H9 (cell line): ENCODE results near the gene CFAP97. TPM values are rescaled to one million over a fixed set of nuclear protein-coding genes. Genes with fewer than 3 reads are reported as not detected.

Experiments used
- DNase-seq: peaks from one replicate; pipeline ENCODE4 v3.0.0-alpha.2; 2017
- H2AFZ ChIP-seq: one replicate; pipeline ENCODE4 v1.6.1; 2013; ENCODE audit warnings: mild to moderate bottlenecking, low read length, control low read depth, moderate library complexity
- H2AK5ac ChIP-seq: 2 replicates; pipeline ENCODE4 v1.6.1; 2013; ENCODE audit warnings: low read length, control low read depth, mixed read lengths; ENCODE audit not compliant: insufficient read length
- H2BK120ac ChIP-seq: one replicate; pipeline ENCODE4 v1.6.1; 2013; ENCODE audit warnings: low read depth, mild to moderate bottlenecking, low read length, control low read depth, inconsistent platforms; ENCODE audit not compliant: poor library complexity, severe bottlenecking
- H2BK12ac ChIP-seq: 2 replicates; pipeline ENCODE4 v1.6.1; 2013; ENCODE audit warnings: low read length, control low read depth, mixed read lengths, low read depth; ENCODE audit not compliant: insufficient read length
- H2BK15ac ChIP-seq: 2 replicates; pipeline ENCODE4 v1.6.1; 2013; ENCODE audit warnings: low read depth, low read length, control low read depth
- H2BK20ac ChIP-seq: one replicate; pipeline ENCODE4 v1.6.1; 2013; ENCODE audit warnings: low read depth, mild to moderate bottlenecking, low read length, control low read depth, inconsistent platforms; ENCODE audit not compliant: poor library complexity, severe bottlenecking
- H2BK5ac ChIP-seq: 2 replicates; pipeline ENCODE4 v1.6.1; 2013; ENCODE audit warnings: low read length, control low read depth, mixed read lengths; ENCODE audit not compliant: insufficient read length
- H3K14ac ChIP-seq: 2 replicates; pipeline ENCODE4 v1.6.1; 2013; ENCODE audit warnings: low read length, control low read depth; ENCODE audit not compliant: insufficient read depth
- H3K18ac ChIP-seq: 2 replicates; pipeline ENCODE4 v1.6.1; 2013; ENCODE audit warnings: low read depth, mild to moderate bottlenecking, mixed read lengths, low read length, control low read depth; ENCODE audit not compliant: insufficient read length
- H3K23ac ChIP-seq: 2 replicates; pipeline ENCODE4 v1.6.1; 2013; ENCODE audit warnings: low read length, control low read depth, mixed read lengths, low read depth; ENCODE audit not compliant: insufficient read length
- H3K23me2 ChIP-seq: 2 replicates; pipeline ENCODE4 v1.6.1; 2013; ENCODE audit warnings: low read depth, mild to moderate bottlenecking, mixed read lengths, low read length, control low read depth; ENCODE audit not compliant: insufficient read length, poor library complexity, severe bottlenecking
- H3K27ac ChIP-seq: 2 replicates; pipeline ENCODE4 v1.5.1; 2013; ENCODE audit warnings: low read length, control low read depth, mixed read lengths, low read depth; ENCODE audit not compliant: insufficient read length
- H3K27me3 ChIP-seq: 2 replicates; pipeline ENCODE4 v1.6.1; 2013; ENCODE audit warnings: low read length, control low read depth, inconsistent platforms; ENCODE audit not compliant: insufficient read depth
- H3K4ac ChIP-seq: 2 replicates; pipeline ENCODE4 v1.6.1; 2013; ENCODE audit warnings: low read depth, mild to moderate bottlenecking, control low read depth, inconsistent platforms, low read length, moderate library complexity
- H3K4me1 ChIP-seq: 2 replicates; pipeline ENCODE4 v1.6.1; 2013; ENCODE audit warnings: low read length, control low read depth, inconsistent platforms; ENCODE audit not compliant: insufficient read depth
- H3K4me2 ChIP-seq: 2 replicates; pipeline ENCODE4 v1.6.1; 2013; ENCODE audit warnings: low read length, control low read depth, mixed read lengths; ENCODE audit not compliant: insufficient read length, insufficient read depth
- H3K56ac ChIP-seq: 2 replicates; pipeline ENCODE4 v1.6.1; 2013; ENCODE audit warnings: low read depth, mild to moderate bottlenecking, mixed read lengths, low read length, control low read depth; ENCODE audit not compliant: insufficient read length
- H3K79me1 ChIP-seq: 2 replicates; pipeline ENCODE4 v1.6.1; 2013; ENCODE audit warnings: low read depth, mild to moderate bottlenecking, moderate library complexity, low read length, control low read depth, inconsistent platforms; ENCODE audit not compliant: insufficient read depth, poor library complexity, severe bottlenecking
- H3K79me2 ChIP-seq: 2 replicates; pipeline ENCODE4 v1.6.1; 2013; ENCODE audit warnings: low read length, control low read depth, inconsistent platforms; ENCODE audit not compliant: insufficient read depth
- H3K9ac ChIP-seq: 2 replicates; pipeline ENCODE4 v1.6.1; 2013; ENCODE audit warnings: low read length, control low read depth, mixed read lengths; ENCODE audit not compliant: insufficient read length; ENCODE audit errors: extremely low read depth
- H3K9me3 ChIP-seq: one replicate; pipeline ENCODE4 v1.6.1; 2013; ENCODE audit warnings: low read depth, low read length, inconsistent platforms; ENCODE audit not compliant: control insufficient read depth
- H3T11ph ChIP-seq: one replicate; pipeline ENCODE4 v1.6.1; 2013; ENCODE audit warnings: mild to moderate bottlenecking, low read length, control low read depth, inconsistent platforms
- H4K20me1 ChIP-seq: one replicate; pipeline ENCODE4 v1.6.1; 2013; ENCODE audit not compliant: control insufficient read depth, insufficient read length, insufficient read depth
- H4K5ac ChIP-seq: 2 replicates; pipeline ENCODE4 v1.6.1; 2013; ENCODE audit warnings: low read depth, mild to moderate bottlenecking, mixed read lengths, low read length, control low read depth; ENCODE audit not compliant: insufficient read length
- H4K8ac ChIP-seq: replicated peaks from 2 replicates; pipeline ENCODE4 v1.6.1; 2013; ENCODE audit warnings: low read length, control low read depth, mixed read lengths, low read depth; ENCODE audit not compliant: insufficient read length
- H4K91ac ChIP-seq: 2 replicates; pipeline ENCODE4 v1.6.1; 2013; ENCODE audit warnings: low read depth, mild to moderate bottlenecking, moderate library complexity, mixed read lengths, low read length, control low read depth; ENCODE audit not compliant: insufficient read length
- H3K27ac Mint-ChIP-seq, 3 experiments: 2 replicates in 2 of 3; 3 replicates in 1 of 3; pipeline ENCODE4 v1.8.0; 2020 to 2021; ENCODE audit warnings: mixed read lengths in 3 of 3, mild to moderate bottlenecking in 1 of 3, moderate library complexity in 1 of 3
- H3K27me3 Mint-ChIP-seq: 2 replicates; pipeline ENCODE4 v1.8.0; 2021; ENCODE audit warnings: low read depth, mild to moderate bottlenecking, moderate library complexity, mixed read lengths
- H3K36me3 Mint-ChIP-seq, 3 experiments: 2 replicates in 2 of 3; 3 replicates in 1 of 3; pipeline ENCODE4 v1.8.0; 2020 to 2021; ENCODE audit warnings: low read depth in 3 of 3, mixed read lengths in 3 of 3; ENCODE audit not compliant: insufficient read depth in 1 of 3
- H3K4me1 Mint-ChIP-seq, 2 experiments: 2 replicates each; pipeline ENCODE4 v1.8.0; 2020; ENCODE audit warnings: mixed read lengths in 2 of 2
- H3K4me3 Mint-ChIP-seq, 2 experiments: 2 replicates in 1 of 2; 3 replicates in 1 of 2; pipeline ENCODE4 v1.8.0; 2020 to 2021; ENCODE audit warnings: mild to moderate bottlenecking in 2 of 2, mixed read lengths in 2 of 2, moderate library complexity in 1 of 2
- H3K9me3 Mint-ChIP-seq, 2 experiments: 2 replicates in 1 of 2; 3 replicates in 1 of 2; pipeline ENCODE4 v1.8.0; 2020; ENCODE audit warnings: mild to moderate bottlenecking in 2 of 2, mixed read lengths in 2 of 2, moderate library complexity in 1 of 2
- WGBS: extraction: QIAGEN DNeasy Blood & Tissue Kit; methylation state at CpG from one replicate; pipeline ENCODE4 v1.1.7; 2013; ENCODE audit warnings: missing lambda C conversion rate, low lambda C conversion rate, mixed read lengths; ENCODE audit not compliant: insufficient read length; ENCODE audit errors: extremely low coverage; 5-methylcytosine and 5-hydroxymethylcytosine counted together
- total RNA-seq: library from RNA; stranded (reverse); gene quantifications from 2 replicates; pipeline ENCODE4 v1.2.1, GENCODE V29; 2021
- TF ChIP-seq, protein P1 (sequence below): fragments of 200-600 bp; sonication (generic); conservative IDR thresholded peaks from 3 replicates; pipeline ENCODE4 v1.8.0; 2021; ENCODE audit warnings: antibody characterized with exemption, mild to moderate bottlenecking

Gene CFAP97
- total RNA-seq, 1 experiment from 2014 or later = 39.3 TPM

GRCh38 chr4:185118876-185119275 lies 84.9 kb downstream of the CFAP97 start:
- no peaks in the 10 kb centered on the region; the same call in 1 of the 2 replicates for H3K27me3 Mint-ChIP-seq
- no peak overlapping the region for H4K8ac ChIP-seq
- no peak overlapping the region for H3T11ph ChIP-seq
- no peak overlapping the region for H3K56ac ChIP-seq
- H3K4me1 Mint-ChIP-seq = peaks cover 34 to 45% of the 10 kb centered on the region in 2 experiments
- no peak overlapping the region for H2AK5ac ChIP-seq
- H3K4ac ChIP-seq = no peak overlapping the region
- no peaks in the 10 kb centered on the region; a peak in 1 of 7 replicates for H3K36me3 Mint-ChIP-seq
- H3K9me3 Mint-ChIP-seq = no peaks in the 10 kb centered on the region
- no peak overlapping the region for H4K91ac ChIP-seq
- no peak overlapping the region for H2BK15ac ChIP-seq
- no peak overlapping the region for H2BK20ac ChIP-seq
- no peaks in the 10 kb centered on the region for H3K27me3 ChIP-seq
- no peak overlapping the region for H3K18ac ChIP-seq
- no peak for DNase-seq
- no peak overlapping the region for H2BK120ac ChIP-seq
- no peaks in the 10 kb centered on the region for H3K79me1 ChIP-seq
- no peaks in the 10 kb centered on the region for H4K20me1 ChIP-seq
- no peak overlapping the region for H2BK5ac ChIP-seq
- no peak overlapping the region for H3K4me2 ChIP-seq
- H3K23ac ChIP-seq = no peak overlapping the region
- H3K27ac Mint-ChIP-seq = no peak overlapping the region
- H4K5ac ChIP-seq = no peak overlapping the region
- H3K14ac ChIP-seq = no peak overlapping the region
- H3K9ac ChIP-seq = no peak overlapping the region
- H3K23me2 ChIP-seq = no peaks in the 10 kb centered on the region
- peaks cover 7% of the 10 kb centered on the region; the same call in 1 of the 2 replicates for H3K4me1 ChIP-seq
- no CpG with 5 or more reads among the region's 7 CpGs for WGBS
- no peak overlapping the region for H3K27ac ChIP-seq
- no peaks in the 10 kb centered on the region for H3K9me3 ChIP-seq
- H3K79me2 ChIP-seq = no peaks in the 10 kb centered on the region
- H3K4me3 Mint-ChIP-seq = no peak overlapping the region
- TF ChIP-seq, protein P1, sequence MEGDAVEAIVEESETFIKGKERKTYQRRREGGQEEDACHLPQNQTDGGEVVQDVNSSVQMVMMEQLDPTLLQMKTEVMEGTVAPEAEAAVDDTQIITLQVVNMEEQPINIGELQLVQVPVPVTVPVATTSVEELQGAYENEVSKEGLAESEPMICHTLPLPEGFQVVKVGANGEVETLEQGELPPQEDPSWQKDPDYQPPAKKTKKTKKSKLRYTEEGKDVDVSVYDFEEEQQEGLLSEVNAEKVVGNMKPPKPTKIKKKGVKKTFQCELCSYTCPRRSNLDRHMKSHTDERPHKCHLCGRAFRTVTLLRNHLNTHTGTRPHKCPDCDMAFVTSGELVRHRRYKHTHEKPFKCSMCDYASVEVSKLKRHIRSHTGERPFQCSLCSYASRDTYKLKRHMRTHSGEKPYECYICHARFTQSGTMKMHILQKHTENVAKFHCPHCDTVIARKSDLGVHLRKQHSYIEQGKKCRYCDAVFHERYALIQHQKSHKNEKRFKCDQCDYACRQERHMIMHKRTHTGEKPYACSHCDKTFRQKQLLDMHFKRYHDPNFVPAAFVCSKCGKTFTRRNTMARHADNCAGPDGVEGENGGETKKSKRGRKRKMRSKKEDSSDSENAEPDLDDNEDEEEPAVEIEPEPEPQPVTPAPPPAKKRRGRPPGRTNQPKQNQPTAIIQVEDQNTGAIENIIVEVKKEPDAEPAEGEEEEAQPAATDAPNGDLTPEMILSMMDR = no peak
- H2BK12ac ChIP-seq = no peak overlapping the region
- no peak overlapping the region for H2AFZ ChIP-seq
